C4-2B (cell line): Measurements from ENCODE around the gene CLEC16A.

Source experiments
- H3K27ac ChIP-seq: fragments of 450-650 bp; 2 replicates; pipeline ENCODE4 v1.5.1; 2017
- ZFX ChIP-seq: fragments of 450-650 bp; IDR thresholded peaks from 2 replicates; pipeline ENCODE4 v1.6.1; 2017
- TF ChIP-seq, protein P1 (sequence below): fragments of 450-650 bp; conservative IDR thresholded peaks from 2 replicates; pipeline ENCODE4 v1.5.1; 2017; ENCODE audit warnings: mild to moderate bottlenecking

The CLEC16A gene

GRCh38 chr16:11165894-11166665 is 221.7 kb downstream of the CLEC16A start:
- TF ChIP-seq, protein P1, sequence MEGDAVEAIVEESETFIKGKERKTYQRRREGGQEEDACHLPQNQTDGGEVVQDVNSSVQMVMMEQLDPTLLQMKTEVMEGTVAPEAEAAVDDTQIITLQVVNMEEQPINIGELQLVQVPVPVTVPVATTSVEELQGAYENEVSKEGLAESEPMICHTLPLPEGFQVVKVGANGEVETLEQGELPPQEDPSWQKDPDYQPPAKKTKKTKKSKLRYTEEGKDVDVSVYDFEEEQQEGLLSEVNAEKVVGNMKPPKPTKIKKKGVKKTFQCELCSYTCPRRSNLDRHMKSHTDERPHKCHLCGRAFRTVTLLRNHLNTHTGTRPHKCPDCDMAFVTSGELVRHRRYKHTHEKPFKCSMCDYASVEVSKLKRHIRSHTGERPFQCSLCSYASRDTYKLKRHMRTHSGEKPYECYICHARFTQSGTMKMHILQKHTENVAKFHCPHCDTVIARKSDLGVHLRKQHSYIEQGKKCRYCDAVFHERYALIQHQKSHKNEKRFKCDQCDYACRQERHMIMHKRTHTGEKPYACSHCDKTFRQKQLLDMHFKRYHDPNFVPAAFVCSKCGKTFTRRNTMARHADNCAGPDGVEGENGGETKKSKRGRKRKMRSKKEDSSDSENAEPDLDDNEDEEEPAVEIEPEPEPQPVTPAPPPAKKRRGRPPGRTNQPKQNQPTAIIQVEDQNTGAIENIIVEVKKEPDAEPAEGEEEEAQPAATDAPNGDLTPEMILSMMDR = no peak
- no peak for TF ChIP-seq ZFX
- H3K27ac ChIP-seq = no peak overlapping the region

GRCh38 chr16:11167581-11167980 is 223.2 kb downstream of the CLEC16A start:
- TF ChIP-seq ZFX = no peak
- TF ChIP-seq, protein P1 = no peak
- no peak overlapping the region for H3K27ac ChIP-seq

DNA sequence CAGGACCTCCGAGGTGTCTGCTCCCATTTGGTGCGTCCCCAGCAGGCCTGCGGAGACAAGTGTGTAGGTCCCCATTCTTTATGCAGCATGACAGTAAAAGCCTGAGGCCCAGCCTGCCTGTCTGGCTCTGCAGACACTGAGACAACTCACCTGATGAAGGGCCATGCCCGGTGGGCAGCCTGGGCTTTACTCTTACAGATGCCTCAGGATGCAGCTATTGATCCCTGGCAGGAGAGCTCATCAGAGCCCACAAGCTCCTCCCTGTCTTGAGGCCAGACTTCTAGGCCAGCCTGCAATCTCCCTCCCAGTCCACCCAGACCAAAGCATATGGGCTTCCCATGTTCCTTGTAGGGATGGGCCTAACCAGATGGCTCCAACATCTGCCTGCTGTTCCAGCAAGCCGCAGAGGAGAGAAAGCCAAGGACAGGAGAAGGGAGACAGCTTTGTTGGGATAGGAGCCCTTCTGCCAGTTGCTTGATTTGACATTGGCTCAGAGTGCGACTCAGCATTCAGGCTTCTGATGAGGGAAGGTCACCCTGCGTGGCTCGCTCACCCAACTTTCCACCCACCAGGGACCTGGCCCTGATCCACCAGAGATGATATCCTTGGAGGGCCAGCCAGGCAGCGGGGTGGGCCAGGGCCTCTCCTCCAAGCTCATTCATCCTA is 224.2 kb downstream of the CLEC16A start:
- TF ChIP-seq, protein P1 = no peak
- TF ChIP-seq ZFX = no peak
- no peak overlapping the region for H3K27ac ChIP-seq

- no peak overlapping the region for H3K27ac ChIP-seq
- TF ChIP-seq, protein P1 = no peak
- no peak for TF ChIP-seq ZFX
These were observed 225.3 kb downstream of the CLEC16A start for GRCh38 chr16:11169641-11170040.

DNA sequence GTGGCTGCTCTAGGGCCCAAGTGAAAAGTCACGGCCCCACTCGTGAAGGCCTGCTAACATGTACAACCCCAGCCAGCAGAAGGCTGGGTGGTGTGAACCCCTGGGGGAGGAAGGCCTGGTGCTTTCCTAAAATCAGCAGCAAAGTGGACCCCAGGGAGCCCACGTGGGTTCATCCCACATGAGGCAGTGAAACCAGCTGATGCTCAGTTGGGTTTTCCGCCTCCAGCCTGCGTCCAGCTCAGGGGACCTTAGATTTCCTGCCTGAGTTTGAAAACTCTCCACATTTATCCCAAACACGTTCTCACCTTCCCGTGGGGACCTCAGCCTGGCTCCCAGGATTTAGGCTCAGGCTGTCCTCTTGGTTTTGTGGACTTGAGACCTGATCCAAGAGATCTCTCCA is 225.8 kb downstream of the CLEC16A start:
- H3K27ac ChIP-seq = no peak overlapping the region

GRCh38 chr16:11170696-11171447 is 226.5 kb downstream of the CLEC16A start:
- no peak overlapping the region for H3K27ac ChIP-seq
- TF ChIP-seq, protein P1 = no peak
- no peak for TF ChIP-seq ZFX

More for the DNA sequence above, 225.8 kb downstream of the CLEC16A start:
- TF ChIP-seq, protein P1 = no peak
- TF ChIP-seq ZFX = no peak

DNA sequence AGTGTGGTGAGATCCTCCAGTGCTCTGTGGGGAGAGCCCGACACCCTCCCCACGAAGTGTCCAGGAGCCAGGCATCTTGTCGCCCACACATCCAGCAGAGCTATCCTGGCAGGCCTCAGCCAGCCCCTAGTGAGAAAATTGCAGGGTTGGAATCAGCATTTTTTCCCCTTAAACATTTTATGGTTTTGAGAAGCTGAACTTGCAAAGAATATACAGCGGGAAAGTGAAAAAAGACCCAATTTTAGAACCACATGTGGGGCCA is 227.0 kb downstream of the CLEC16A start:
- TF ChIP-seq, protein P1 = no peak
- TF ChIP-seq ZFX = no peak

More for the DNA sequence above, 227.0 kb downstream of the CLEC16A start:
- no peak overlapping the region for H3K27ac ChIP-seq
